H1 (cell line): Measurements from ENCODE around the gene RGS21. TPM values are rescaled to one million over a fixed set of nuclear protein-coding genes. Genes with fewer than 3 reads are reported as not detected.

Source experiments
- CTCF ChIA-PET: fragments of 300-600 bp; sonication (Branson Sonifier 250); formaldehyde crosslinking; loops from one replicate; lab custom pipeline; 2021; ENCODE audit not compliant: partially characterized antibody; lab: Charles Lee
- POLR2A ChIA-PET: fragments of 300-600 bp; sonication (Branson Sonifier 250); formaldehyde crosslinking; loops from one replicate; lab custom pipeline; 2021; ENCODE audit warnings: inconsistent platforms; ENCODE audit not compliant: partially characterized antibody; lab: Charles Lee
- DNase-seq, 2 experiments: peaks; one replicate each; pipeline versions ENCODE4 v3.0.0 to v3.0.0-alpha.2; 2010 to 2022; ENCODE audit warnings: low spot score in 2 of 2, low read depth in 1 of 2, mixed read lengths in 1 of 2
- FAIRE-seq: peaks from 2 replicates; lab custom pipeline; 2011; peaks lifted over from hg19 to GRCh38; lab: Jason Lieb, UNC
- H2AFZ ChIP-seq: 2 replicates; pipeline ENCODE4 v1.8.1; 2012; ENCODE audit warnings: low read length, inconsistent platforms
- H2AK5ac ChIP-seq: 2 replicates; pipeline ENCODE4 v1.6.1; 2013; ENCODE audit warnings: low read depth, low read length
- H2BK120ac ChIP-seq: replicated peaks from 2 replicates; pipeline ENCODE3; 2013; ENCODE audit warnings: low read depth, low read length, inconsistent platforms
- H2BK12ac ChIP-seq: 2 replicates; pipeline ENCODE4 v1.6.1; 2013; ENCODE audit warnings: low read depth, low read length
- H2BK15ac ChIP-seq: 2 replicates; pipeline ENCODE4 v1.6.1; 2013; ENCODE audit warnings: low read length
- H2BK20ac ChIP-seq: 2 replicates; pipeline ENCODE4 v1.6.1; 2013; ENCODE audit warnings: low read length
- H2BK5ac ChIP-seq: 2 replicates; pipeline ENCODE4 v1.6.1; 2013; ENCODE audit warnings: low read depth, low read length
- H3K14ac ChIP-seq: 2 replicates; pipeline ENCODE4 v1.6.1; 2013; ENCODE audit warnings: inconsistent platforms; ENCODE audit not compliant: insufficient read length
- H3K18ac ChIP-seq: 2 replicates; pipeline ENCODE4 v1.6.1; 2013; ENCODE audit warnings: low read length; ENCODE audit errors: extremely low read depth
- H3K23ac ChIP-seq: 2 replicates; pipeline ENCODE4 v1.6.1; 2013; ENCODE audit warnings: inconsistent platforms; ENCODE audit not compliant: insufficient read length
- H3K23me2 ChIP-seq: 2 replicates; pipeline ENCODE4 v1.6.1; 2013; ENCODE audit warnings: low read depth, low read length
- H3K27ac ChIP-seq: 2 replicates; pipeline ENCODE4 v1.6.1; 2011; ENCODE audit warnings: low read depth, low read length, inconsistent platforms
- H3K27me3 ChIP-seq, 4 experiments: replicated peaks in 1 of 4; 1 replicate in 1 of 4; 2 replicates in 3 of 4; pipeline versions ENCODE4 v1.6.1 to v1.8.1; 2011 to 2013; ENCODE audit warnings: low read length in 3 of 4, mild to moderate bottlenecking in 3 of 4, inconsistent platforms in 2 of 4, mixed read lengths in 2 of 4, moderate library complexity in 1 of 4; ENCODE audit not compliant: control insufficient read depth in 3 of 4, insufficient read depth in 3 of 4; ENCODE audit errors: extremely low read depth in 1 of 4
- H3K36me3 ChIP-seq, 4 experiments: 2 replicates each; pipeline versions ENCODE4 v1.6.1 to v1.8.1; 2011 to 2013; ENCODE audit warnings: mild to moderate bottlenecking in 4 of 4, low read length in 3 of 4, moderate library complexity in 2 of 4, control low read depth in 1 of 4, inconsistent platforms in 1 of 4; ENCODE audit not compliant: insufficient read depth in 4 of 4, control insufficient read depth in 2 of 4
- H3K4ac ChIP-seq: replicated peaks from 2 replicates; pipeline ENCODE3; 2013; ENCODE audit warnings: low read length, low read depth, mixed read lengths, inconsistent platforms; ENCODE audit not compliant: insufficient read length
- H3K4me1 ChIP-seq, 4 experiments: replicated peaks in 1 of 4; 1 replicate in 1 of 4; 2 replicates in 3 of 4; pipeline versions ENCODE4 v1.6.1 to v1.8.1; 2011 to 2013; ENCODE audit warnings: low read length in 3 of 4, inconsistent platforms in 2 of 4, mixed read lengths in 1 of 4; ENCODE audit not compliant: insufficient read depth in 4 of 4, control insufficient read depth in 3 of 4
- H3K4me2 ChIP-seq, 2 experiments: 2 replicates each; pipeline versions ENCODE4 v1.6.1 to v1.8.1; 2011 to 2013; ENCODE audit warnings: low read depth in 2 of 2, low read length in 2 of 2, control low read depth in 1 of 2, inconsistent platforms in 1 of 2, mild to moderate bottlenecking in 1 of 2; ENCODE audit not compliant: insufficient read depth in 1 of 2
- H3K4me3 ChIP-seq, 4 experiments: fragments of 200-600, 300-600 bp in 1 of 4; sonication (generic), shearing (Covaris generic), sonication (Bioruptor Twin) in 1 of 4; 2 replicates each; pipeline versions ENCODE4 v1.5.1 to v1.8.1; 2011 to 2016; ENCODE audit warnings: low read length in 4 of 4, low read depth in 3 of 4, control low read depth in 2 of 4, inconsistent platforms in 2 of 4, mild to moderate bottlenecking in 2 of 4, mixed read lengths in 1 of 4, moderate library complexity in 1 of 4; ENCODE audit not compliant: insufficient read depth in 2 of 4; ENCODE audit errors: extremely low read depth in 1 of 4
- H3K56ac ChIP-seq: replicated peaks from 2 replicates; pipeline ENCODE3; 2013; ENCODE audit warnings: low read depth, mild to moderate bottlenecking, mixed read lengths, low read length, inconsistent platforms; ENCODE audit not compliant: insufficient read length
- H3K79me1 ChIP-seq: 2 replicates; pipeline ENCODE4 v1.6.1; 2013; ENCODE audit warnings: low read depth, low read length, control low read depth
- H3K79me2 ChIP-seq, 2 experiments: 2 replicates each; pipeline versions ENCODE4 v1.6.1 to v1.8.1; 2012 to 2013; ENCODE audit warnings: low read length in 2 of 2, mild to moderate bottlenecking in 2 of 2, inconsistent platforms in 1 of 2; ENCODE audit not compliant: insufficient read depth in 2 of 2, control insufficient read depth in 1 of 2
- H3K9ac ChIP-seq, 4 experiments: replicated peaks in 1 of 4; 1 replicate in 1 of 4; 2 replicates in 3 of 4; pipeline versions ENCODE4 v1.6.1 to v1.8.1; 2011 to 2013; ENCODE audit warnings: low read depth in 3 of 4, low read length in 3 of 4, control low read depth in 2 of 4, mild to moderate bottlenecking in 2 of 4, moderate library complexity in 2 of 4, inconsistent platforms in 1 of 4; ENCODE audit errors: extremely low read depth in 1 of 4
- H3K9me3 ChIP-seq, 2 experiments: 2 replicates each; pipeline versions ENCODE4 v1.6.1 to v1.8.1; 2012 to 2013; ENCODE audit warnings: mild to moderate bottlenecking in 2 of 2, moderate library complexity in 2 of 2, control low read depth in 1 of 2, inconsistent platforms in 1 of 2, low read depth in 1 of 2, low read length in 1 of 2, mixed read lengths in 1 of 2; ENCODE audit not compliant: insufficient read depth in 2 of 2
- H4K20me1 ChIP-seq, 2 experiments: replicated peaks in 1 of 2; 2 replicates each; pipeline versions ENCODE3 to v1.8.1; 2011 to 2013; ENCODE audit warnings: inconsistent platforms in 2 of 2, low read length in 2 of 2, mild to moderate bottlenecking in 1 of 2; ENCODE audit not compliant: insufficient read depth in 2 of 2, control insufficient read depth in 1 of 2
- H4K5ac ChIP-seq: 2 replicates; pipeline ENCODE4 v1.6.1; 2013; ENCODE audit warnings: low read length, low read depth, mixed read lengths, inconsistent platforms; ENCODE audit not compliant: insufficient read length
- H4K8ac ChIP-seq: 2 replicates; pipeline ENCODE4 v1.8.0; 2013; ENCODE audit warnings: mild to moderate bottlenecking, moderate library complexity, low read length, inconsistent platforms; ENCODE audit not compliant: insufficient read depth; ENCODE audit errors: extremely low read depth
- H4K91ac ChIP-seq: replicated peaks from 2 replicates; pipeline ENCODE3; 2013; ENCODE audit warnings: low read length, mixed read lengths, inconsistent platforms; ENCODE audit not compliant: insufficient read length
- BACH1 ChIP-seq: IDR thresholded peaks from 2 replicates; pipeline ENCODE4 v1.6.1; 2012; ENCODE audit warnings: low read length, improper control_type of control experiment
- PHF8 ChIP-seq: fragments of 200-600 bp; sonication (generic); conservative IDR thresholded peaks from 2 replicates; pipeline ENCODE4 v1.7.1; 2012; ENCODE audit warnings: low read depth, mild to moderate bottlenecking, inconsistent platforms, low read length, moderate library complexity
- SAP30 ChIP-seq: fragments of 300-600 bp; sonication (generic); IDR thresholded peaks from 2 replicates; pipeline ENCODE4 v1.7.1; 2012; ENCODE audit warnings: low read length, moderate library complexity, mild to moderate bottlenecking, inconsistent platforms; ENCODE audit not compliant: insufficient read depth, insufficient replicate concordance
- SIN3A ChIP-seq, 2 experiments: IDR thresholded peaks in 1 of 2; conservative IDR thresholded peaks in 1 of 2; 2 replicates each; pipeline ENCODE4 v1.6.1; 2011 to 2012; ENCODE audit warnings: low read length in 2 of 2, improper control_type of control experiment in 1 of 2, low read depth in 1 of 2, mild to moderate bottlenecking in 1 of 2
- TEAD4 ChIP-seq: IDR thresholded peaks from 2 replicates; pipeline ENCODE4 v1.6.1; 2012; ENCODE audit warnings: low read depth, low read length, inconsistent platforms, mixed read lengths
- YY1 ChIP-seq: IDR thresholded peaks from 2 replicates; pipeline ENCODE4 v1.6.1; 2011; ENCODE audit warnings: low read depth, mild to moderate bottlenecking, low read length
- WGBS, 2 experiments: shearing (Covaris generic) in 1 of 2; methylation state at CpG; one replicate each; pipeline versions ENCODE4 v1.1.6 to v1.1.7; 2013 to 2015; ENCODE audit warnings: low lambda C conversion rate in 2 of 2, mixed read lengths in 2 of 2, inconsistent platforms in 1 of 2, low coverage in 1 of 2, missing lambda C conversion rate in 1 of 2; ENCODE audit not compliant: insufficient replicate concordance in 2 of 2, insufficient coverage in 1 of 2, insufficient read length in 1 of 2; ENCODE audit errors: extremely low coverage in 1 of 2, missing lambda C conversion rate in 1 of 2; 5-methylcytosine and 5-hydroxymethylcytosine counted together
- polyA plus RNA-seq, 7 experiments: library from polyadenylated mRNA; depleted of rRNA in 3 of 7; stranded (reverse) in 5 of 7; unstranded in 2 of 7; fragments of >200 nt in 5 of 7; fragments of 200-250 nt in 2 of 7; gene quantifications; 1 replicate in 5 of 7; 2 replicates in 1 of 7; 4 replicates in 1 of 7; pipeline versions ENCODE4 v1.2.1 to v1.2.3, GENCODE V29; 2011 to 2013; ENCODE audit warnings: missing spikeins in 2 of 7, mixed read lengths in 2 of 7
- total RNA-seq: library from RNA; stranded (reverse); fragmentation: NEBNext Ultra II Directional; extraction: Animal tissue kit (Norgen Biotek cat#: 25700); gene quantifications from 2 replicates; pipeline ENCODE4 v1.2.1, GENCODE V29; 2021

The RGS21 gene
- total and polyA plus RNA-seq, 2 of the 8 experiments (the other 6 are each of a cell fraction or from before 2014, with no cell fraction given): not detected

- Histone ChIP-seq H3K4ac (no peak overlapping the region), H3K18ac (no peak overlapping the region), H3K14ac (no peak overlapping the region), H4K5ac (no peak overlapping the region), H3K56ac (no peak overlapping the region), H3K4me3 (no peak overlapping the region), H3K4me1 (no peaks in the 10 kb centered on the region), H4K20me1 (no peaks in the 10 kb centered on the region), H3K4me2 (no peak overlapping the region), H2AFZ (no peak overlapping the region), H2AK5ac (no peak overlapping the region), H4K91ac (no peak overlapping the region), H2BK5ac (no peak overlapping the region), H3K36me3 (no peaks in the 10 kb centered on the region), H2BK120ac (no peak overlapping the region), H3K27me3 (no peaks in the 10 kb centered on the region), H3K23me2 (no peaks in the 10 kb centered on the region), H4K8ac (no peak overlapping the region), H3K9me3 (no peaks in the 10 kb centered on the region), H3K9ac (no peak overlapping the region), H2BK12ac (no peak overlapping the region), H3K79me2 (no peaks in the 10 kb centered on the region), H3K27ac (no peak overlapping the region), H3K23ac (no peak overlapping the region), H3K79me1 (no peaks in the 10 kb centered on the region), H2BK20ac (no peak overlapping the region), H2BK15ac (no peak overlapping the region)
- TF ChIP-seq BACH1: no peak
- no peak for TF ChIP-seq SAP30
- no peak for TF ChIP-seq TEAD4
- TF ChIP-seq SIN3A (conservative IDR thresholded peaks at IDR 0.05 in 1 of 2, IDR thresholded peaks at IDR 0.05 in 1 of 2; ENCODE audit: low read depth in 1 of 2, low read length in 2 of 2): no peak
- TF ChIP-seq PHF8: no peak
- TF ChIP-seq YY1: no peak
- 79% methylated on average over 3 of the region's 3 CpGs; no CpG with 5 or more reads in 1 of the 2 experiments for WGBS, 2 experiments
- no peak for DNase-seq
- ChIA-PET POLR2A (no interaction called here), CTCF (no interaction called here)
- no peak for FAIRE-seq
Measured at GRCh38 chr1:192407206-192407605, 90.4 kb downstream of the RGS21 start.
